Tibial nerve (tissue), 4 donors: ENCODE measurements around the gene LAMP5.

Experiments used
- EP300 ChIP-seq, 2 donors: sonication (generic); formaldehyde crosslinking; IDR thresholded peaks; one replicate each; pipeline ENCODE4 v1.6.1; 2017; ENCODE audit warnings: antibody characterized with exemption in 2 of 2, mild to moderate bottlenecking in 1 of 2
- POLR2A ChIP-seq, 2 donors: fragments of 450-650 bp; IDR thresholded peaks; one replicate each; pipeline ENCODE4 v1.6.1; 2017; ENCODE audit warnings: antibody characterized with exemption in 2 of 2, mild to moderate bottlenecking in 2 of 2, moderate library complexity in 2 of 2
- TF ChIP-seq, protein P1 (sequence below), 5 experiments: fragments of 200-600 bp in 3 of 5; fragments of 450-650 bp in 2 of 5; sonication (generic) in 3 of 5; IDR thresholded peaks; one replicate each; pipeline ENCODE4 v1.5.1; 2016 to 2019; ENCODE audit warnings: antibody characterized with exemption in 5 of 5, mild to moderate bottlenecking in 3 of 5, moderate library complexity in 2 of 5

DNA sequence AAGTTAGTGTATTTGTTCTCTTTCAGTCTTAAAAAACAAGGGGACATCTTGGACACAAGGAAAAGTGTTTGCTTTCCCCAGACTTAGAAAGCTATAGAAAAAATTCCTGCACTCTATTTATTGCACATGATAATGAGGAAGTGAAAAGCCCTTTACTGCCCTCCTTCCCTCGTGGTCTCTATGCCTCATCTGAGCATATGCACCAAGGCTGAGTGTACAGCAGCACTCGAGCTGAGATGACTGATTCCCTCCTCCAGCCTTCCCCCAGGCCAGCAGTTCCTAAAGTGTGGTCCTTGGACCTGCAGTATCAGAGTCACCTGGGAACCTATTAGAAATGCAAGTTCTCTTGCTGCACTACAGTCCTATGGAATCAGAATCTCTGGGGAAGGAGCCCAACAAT, 14.3 kb upstream of the LAMP5 start:
- TF ChIP-seq EP300 (IDR thresholded peaks at IDR 0.05) (no peak), POLR2A (IDR thresholded peaks at IDR 0.05) (no peak)
- TF ChIP-seq, protein P1, sequence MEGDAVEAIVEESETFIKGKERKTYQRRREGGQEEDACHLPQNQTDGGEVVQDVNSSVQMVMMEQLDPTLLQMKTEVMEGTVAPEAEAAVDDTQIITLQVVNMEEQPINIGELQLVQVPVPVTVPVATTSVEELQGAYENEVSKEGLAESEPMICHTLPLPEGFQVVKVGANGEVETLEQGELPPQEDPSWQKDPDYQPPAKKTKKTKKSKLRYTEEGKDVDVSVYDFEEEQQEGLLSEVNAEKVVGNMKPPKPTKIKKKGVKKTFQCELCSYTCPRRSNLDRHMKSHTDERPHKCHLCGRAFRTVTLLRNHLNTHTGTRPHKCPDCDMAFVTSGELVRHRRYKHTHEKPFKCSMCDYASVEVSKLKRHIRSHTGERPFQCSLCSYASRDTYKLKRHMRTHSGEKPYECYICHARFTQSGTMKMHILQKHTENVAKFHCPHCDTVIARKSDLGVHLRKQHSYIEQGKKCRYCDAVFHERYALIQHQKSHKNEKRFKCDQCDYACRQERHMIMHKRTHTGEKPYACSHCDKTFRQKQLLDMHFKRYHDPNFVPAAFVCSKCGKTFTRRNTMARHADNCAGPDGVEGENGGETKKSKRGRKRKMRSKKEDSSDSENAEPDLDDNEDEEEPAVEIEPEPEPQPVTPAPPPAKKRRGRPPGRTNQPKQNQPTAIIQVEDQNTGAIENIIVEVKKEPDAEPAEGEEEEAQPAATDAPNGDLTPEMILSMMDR (IDR thresholded peaks at IDR 0.05) = no peak
